GM23338 (cell line): ENCODE data around the gene LMBRD1. TPM values are rescaled to one million over a fixed set of nuclear protein-coding genes. Genes with fewer than 3 reads are reported as not detected.

Source experiments
- ATAC-seq: fragments of 200-7000 bp; cut with Tn5 transposase; 3 replicates; pipeline ENCODE4 v1.9.1; 2020
- DNase-seq: peaks from one replicate; pipeline ENCODE4 v3.0.0-alpha.2; 2015; ENCODE audit warnings: low spot score
- H2AFZ ChIP-seq: fragments of 200-600 bp; sonication (generic); 2 replicates; pipeline ENCODE4 v1.8.0; 2016; ENCODE audit warnings: antibody characterized with exemption, mild to moderate bottlenecking, moderate library complexity
- H3F3A ChIP-seq: fragments of 200-600 bp; sonication (generic); replicated peaks from 2 replicates; pipeline ENCODE4 v1.8.0; 2017; ENCODE audit warnings: antibody characterized with exemption, mixed run types, low read depth
- H3K27ac ChIP-seq: fragments of 200-600 bp; sonication (generic); 2 replicates; pipeline ENCODE4 v1.6.1; 2016; ENCODE audit warnings: low read depth
- H3K27me3 ChIP-seq: fragments of 200-600 bp; sonication (generic); 2 replicates; pipeline ENCODE4 v1.8.0; 2016; ENCODE audit warnings: mild to moderate bottlenecking, mixed run types, moderate library complexity; ENCODE audit not compliant: insufficient read depth
- H3K36me3 ChIP-seq: fragments of 200-600 bp; sonication (generic); 2 replicates; pipeline ENCODE4 v1.8.0; 2016; ENCODE audit warnings: mild to moderate bottlenecking; ENCODE audit not compliant: insufficient read depth
- H3K4me1 ChIP-seq: fragments of 200-600 bp; sonication (generic); 2 replicates; pipeline ENCODE4 v1.8.0; 2016; ENCODE audit warnings: mild to moderate bottlenecking, moderate library complexity; ENCODE audit not compliant: insufficient read depth
- H3K4me2 ChIP-seq: fragments of 200-600 bp; sonication (generic); 2 replicates; pipeline ENCODE4 v1.7.1; 2017; ENCODE audit warnings: mixed run types
- H3K4me3 ChIP-seq: fragments of 200-600 bp; sonication (generic); 2 replicates; pipeline ENCODE4 v1.6.1; 2016; ENCODE audit warnings: mixed run types
- H3K79me2 ChIP-seq: fragments of 200-600 bp; sonication (generic); replicated peaks from 2 replicates; pipeline ENCODE4 v1.8.0; 2017; ENCODE audit warnings: mild to moderate bottlenecking; ENCODE audit not compliant: insufficient read depth
- H3K9me2 ChIP-seq: fragments of 200-600 bp; sonication (generic); 2 replicates; pipeline ENCODE4 v1.8.0; 2017; ENCODE audit not compliant: insufficient read depth
- H4K20me1 ChIP-seq: fragments of 200-600 bp; sonication (generic); replicated peaks from 2 replicates; pipeline ENCODE4 v1.8.0; 2017; ENCODE audit warnings: mild to moderate bottlenecking; ENCODE audit not compliant: insufficient read depth
- H3K27ac Mint-ChIP-seq: 2 replicates; pipeline ENCODE4 v1.8.0; 2020; ENCODE audit warnings: inconsistent platforms, mild to moderate bottlenecking, moderate library complexity, mixed read lengths
- H3K27me3 Mint-ChIP-seq: 3 replicates; pipeline ENCODE4 v1.8.0; 2022; ENCODE audit warnings: low read depth, mild to moderate bottlenecking, moderate library complexity, mixed read lengths, inconsistent platforms; ENCODE audit not compliant: insufficient read depth, poor library complexity
- H3K36me3 Mint-ChIP-seq: 3 replicates; pipeline ENCODE4 v1.8.0; 2021; ENCODE audit warnings: low read depth, mild to moderate bottlenecking, inconsistent platforms, moderate library complexity, mixed read lengths
- H3K4me1 Mint-ChIP-seq: 3 replicates; pipeline ENCODE4 v1.8.0; 2020; ENCODE audit warnings: mild to moderate bottlenecking, inconsistent platforms, mixed read lengths
- H3K4me3 Mint-ChIP-seq: 3 replicates; pipeline ENCODE4 v1.8.0; 2021; ENCODE audit warnings: moderate library complexity, mild to moderate bottlenecking, inconsistent platforms, mixed read lengths
- H3K9me3 Mint-ChIP-seq: 3 replicates; pipeline ENCODE4 v1.8.0; 2020; ENCODE audit warnings: moderate library complexity, mild to moderate bottlenecking, inconsistent platforms, mixed read lengths
- CREB1 ChIP-seq: fragments of 250-450 bp; sonication (Bioruptor Pico); IDR thresholded peaks from 2 replicates; pipeline ENCODE4 v1.5.0; 2020; ENCODE audit warnings: low read depth, mild to moderate bottlenecking, moderate library complexity
- CTCF ChIP-seq, 2 experiments: fragments of 200-600 bp in 1 of 2; sonication (generic) in 1 of 2; conservative IDR thresholded peaks; 2 replicates each; pipeline versions ENCODE4 v1.5.1 to v1.6.1; 2016 to 2017; ENCODE audit warnings: antibody characterized with exemption in 2 of 2, low read depth in 2 of 2, mild to moderate bottlenecking in 2 of 2, moderate library complexity in 1 of 2
- EZH2 ChIP-seq: fragments of 200-600 bp; sonication (generic); IDR thresholded peaks from one replicate; pipeline ENCODE4 v1.8.0; 2017; ENCODE audit warnings: antibody characterized with exemption, mild to moderate bottlenecking, low read depth; ENCODE audit not compliant: unreplicated experiment
- JUNB ChIP-seq: IDR thresholded peaks from one replicate; pipeline ENCODE4 v1.6.1; 2016; ENCODE audit warnings: antibody characterized with exemption; ENCODE audit not compliant: unreplicated experiment
- NANOG ChIP-seq: IDR thresholded peaks from 2 replicates; pipeline ENCODE4 v1.6.1; 2016; ENCODE audit warnings: antibody characterized with exemption, borderline replicate concordance
- STAT1 ChIP-seq: IDR thresholded peaks from one replicate; pipeline ENCODE4 v1.6.1; 2016; ENCODE audit warnings: antibody characterized with exemption; ENCODE audit not compliant: unreplicated experiment
- ZNF462 ChIP-seq: fragments of 250-450 bp; sonication (Bioruptor Pico); IDR thresholded peaks from 2 replicates; pipeline ENCODE4 v1.5.0; 2020; ENCODE audit warnings: mild to moderate bottlenecking, moderate library complexity
- polyA plus RNA-seq: library from polyadenylated mRNA; unstranded; fragments of >200 nt; fragmentation: Nextera tagmentation; extraction: Ambion mirVana; gene quantifications from 2 replicates; pipeline ENCODE4 v1.2.1, GENCODE V29; 2016
- total RNA-seq: library from RNA; depleted of rRNA; stranded (reverse); fragments of >200 nt; shearing (Covaris generic); gene quantifications from 2 replicates; pipeline ENCODE4 v1.2.3, GENCODE V29; 2014
- TF ChIP-seq, protein P1 (sequence below): IDR thresholded peaks from 2 replicates; pipeline ENCODE4 v1.6.1; 2016; ENCODE audit warnings: antibody characterized with exemption
- TF ChIP-seq, protein P2 (sequence below): IDR thresholded peaks from one replicate; pipeline ENCODE4 v1.6.1; 2018; ENCODE audit warnings: antibody characterized with exemption; ENCODE audit not compliant: unreplicated experiment

Gene LMBRD1
- total and polyA plus RNA-seq, 2 experiments from 2014 or later = 20.3 to 21.0 TPM

DNA sequence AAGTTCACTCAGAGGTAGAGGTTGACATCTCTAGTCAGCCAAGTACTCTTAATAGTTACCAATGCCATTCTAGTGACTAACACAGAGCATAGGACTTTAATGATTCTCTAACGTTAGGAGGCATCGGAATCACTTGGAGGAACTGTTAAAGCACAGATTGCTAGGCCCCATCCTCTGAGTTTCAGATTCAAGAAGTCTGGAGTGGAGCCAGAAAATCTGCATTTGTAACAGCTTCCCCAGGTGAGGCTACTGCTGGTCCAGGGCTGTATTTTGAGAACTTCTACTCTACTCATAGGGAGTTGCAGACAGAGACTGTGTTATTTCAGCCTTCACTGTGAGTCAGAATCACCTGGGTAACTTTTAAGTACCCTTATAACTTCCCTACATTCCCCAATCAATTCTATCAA lies 5.7 kb downstream of the LMBRD1 start (continued):
- TF ChIP-seq ZNF462 = no peak
- TF ChIP-seq EZH2 = no peak
- TF ChIP-seq NANOG = no peak
- no peak for TF ChIP-seq JUNB
- TF ChIP-seq, protein P1, sequence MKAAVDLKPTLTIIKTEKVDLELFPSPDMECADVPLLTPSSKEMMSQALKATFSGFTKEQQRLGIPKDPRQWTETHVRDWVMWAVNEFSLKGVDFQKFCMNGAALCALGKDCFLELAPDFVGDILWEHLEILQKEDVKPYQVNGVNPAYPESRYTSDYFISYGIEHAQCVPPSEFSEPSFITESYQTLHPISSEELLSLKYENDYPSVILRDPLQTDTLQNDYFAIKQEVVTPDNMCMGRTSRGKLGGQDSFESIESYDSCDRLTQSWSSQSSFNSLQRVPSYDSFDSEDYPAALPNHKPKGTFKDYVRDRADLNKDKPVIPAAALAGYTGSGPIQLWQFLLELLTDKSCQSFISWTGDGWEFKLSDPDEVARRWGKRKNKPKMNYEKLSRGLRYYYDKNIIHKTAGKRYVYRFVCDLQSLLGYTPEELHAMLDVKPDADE = no peak

DNA sequence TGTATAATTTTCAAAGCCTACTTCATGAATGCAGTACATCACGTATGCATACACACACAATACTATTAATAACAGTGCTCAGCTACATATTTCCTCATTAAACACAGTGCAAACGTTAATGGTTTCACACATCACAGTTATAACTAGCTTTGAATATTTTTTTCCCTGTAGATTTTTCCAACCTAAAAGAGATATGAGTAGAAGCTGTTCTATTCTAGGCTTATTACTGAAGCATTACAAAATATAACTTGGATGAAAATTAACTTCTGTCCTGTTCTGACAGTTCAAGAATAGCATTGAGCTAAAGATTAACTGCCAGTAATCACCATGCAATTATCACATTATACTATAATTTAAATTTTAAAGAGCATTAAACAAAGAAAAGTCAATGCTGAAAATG lies 6.2 kb downstream of the LMBRD1 start:
- Histone ChIP-seq H3K9me2 (no peaks in the 10 kb centered on the region), H3K27ac (0 out of 2 replicates have a peak overlapping the region, but pooled peaks have one; percentile 46), H2AFZ (no peak overlapping the region), H3K4me3 (no peak overlapping the region), H3K79me2 (peaks cover 44% of the 10 kb centered on the region), H3K27me3 (no peaks in the 10 kb centered on the region), H3K36me3 (no peaks in the 10 kb centered on the region), H3K4me1 (peaks cover 12% of the 10 kb centered on the region), H3F3A (no peaks in the 10 kb centered on the region), H4K20me1 (peaks cover 7% of the 10 kb centered on the region; the same call in 1 of the 2 replicates), H3K4me2 (no peak overlapping the region)
- Mint-ChIP-seq H3K27ac (no peak overlapping the region), H3K27me3 (no peaks in the 10 kb centered on the region), H3K4me1 (peaks cover 23% of the 10 kb centered on the region), H3K9me3 (no peaks in the 10 kb centered on the region; the same call in 2 of the 3 replicates), H3K4me3 (no peak overlapping the region), H3K36me3 (no peaks in the 10 kb centered on the region)
- DNase-seq = no peak
- ATAC-seq = no peak
- TF ChIP-seq NANOG (no peak), STAT1 (no peak), CTCF (conservative IDR thresholded peaks at IDR 0.05; ENCODE audit: low read depth in 2 of 2) (no peak), JUNB (no peak), CREB1 (CRISPR knock-in tag) (no peak)
- TF ChIP-seq, protein P2, sequence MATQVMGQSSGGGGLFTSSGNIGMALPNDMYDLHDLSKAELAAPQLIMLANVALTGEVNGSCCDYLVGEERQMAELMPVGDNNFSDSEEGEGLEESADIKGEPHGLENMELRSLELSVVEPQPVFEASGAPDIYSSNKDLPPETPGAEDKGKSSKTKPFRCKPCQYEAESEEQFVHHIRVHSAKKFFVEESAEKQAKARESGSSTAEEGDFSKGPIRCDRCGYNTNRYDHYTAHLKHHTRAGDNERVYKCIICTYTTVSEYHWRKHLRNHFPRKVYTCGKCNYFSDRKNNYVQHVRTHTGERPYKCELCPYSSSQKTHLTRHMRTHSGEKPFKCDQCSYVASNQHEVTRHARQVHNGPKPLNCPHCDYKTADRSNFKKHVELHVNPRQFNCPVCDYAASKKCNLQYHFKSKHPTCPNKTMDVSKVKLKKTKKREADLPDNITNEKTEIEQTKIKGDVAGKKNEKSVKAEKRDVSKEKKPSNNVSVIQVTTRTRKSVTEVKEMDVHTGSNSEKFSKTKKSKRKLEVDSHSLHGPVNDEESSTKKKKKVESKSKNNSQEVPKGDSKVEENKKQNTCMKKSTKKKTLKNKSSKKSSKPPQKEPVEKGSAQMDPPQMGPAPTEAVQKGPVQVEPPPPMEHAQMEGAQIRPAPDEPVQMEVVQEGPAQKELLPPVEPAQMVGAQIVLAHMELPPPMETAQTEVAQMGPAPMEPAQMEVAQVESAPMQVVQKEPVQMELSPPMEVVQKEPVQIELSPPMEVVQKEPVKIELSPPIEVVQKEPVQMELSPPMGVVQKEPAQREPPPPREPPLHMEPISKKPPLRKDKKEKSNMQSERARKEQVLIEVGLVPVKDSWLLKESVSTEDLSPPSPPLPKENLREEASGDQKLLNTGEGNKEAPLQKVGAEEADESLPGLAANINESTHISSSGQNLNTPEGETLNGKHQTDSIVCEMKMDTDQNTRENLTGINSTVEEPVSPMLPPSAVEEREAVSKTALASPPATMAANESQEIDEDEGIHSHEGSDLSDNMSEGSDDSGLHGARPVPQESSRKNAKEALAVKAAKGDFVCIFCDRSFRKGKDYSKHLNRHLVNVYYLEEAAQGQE = no peak
